GM21786 (cell line): ENCODE results near the gene MEF2A.

Source experiments
- ATAC-seq: cut with Tn5 transposase; IDR thresholded peaks from one replicate; pipeline ENCODE4 v1.9.1; 2021; ENCODE audit not compliant: unreplicated experiment

MEF2A gene

GRCh38 chr15:99604865-99605264 lies 39.1 kb downstream of the MEF2A start:
- ATAC-seq, result no peak

DNA sequence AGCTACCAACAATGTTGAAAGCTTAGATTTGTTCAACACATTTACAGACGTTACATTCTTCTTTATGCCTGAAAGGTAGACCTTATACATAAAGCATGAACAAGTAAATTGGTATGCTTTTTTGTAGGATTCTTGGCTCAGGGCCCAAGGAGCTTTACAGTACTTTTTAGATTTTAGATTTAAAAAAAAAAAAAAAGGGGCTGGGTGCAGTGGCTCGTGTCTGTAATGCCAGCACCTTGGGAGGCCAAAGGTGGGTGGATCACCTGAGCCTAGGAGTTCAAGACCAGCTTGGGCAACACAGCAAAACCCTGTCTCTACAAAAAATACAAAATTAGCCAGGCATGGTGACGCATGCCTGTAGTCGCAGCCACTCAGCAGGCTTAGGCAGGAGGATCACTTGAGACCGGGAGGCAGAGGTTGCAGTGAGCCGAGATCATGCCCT lies 39.7 kb downstream of the MEF2A start:
- ATAC-seq, result no peak

DNA sequence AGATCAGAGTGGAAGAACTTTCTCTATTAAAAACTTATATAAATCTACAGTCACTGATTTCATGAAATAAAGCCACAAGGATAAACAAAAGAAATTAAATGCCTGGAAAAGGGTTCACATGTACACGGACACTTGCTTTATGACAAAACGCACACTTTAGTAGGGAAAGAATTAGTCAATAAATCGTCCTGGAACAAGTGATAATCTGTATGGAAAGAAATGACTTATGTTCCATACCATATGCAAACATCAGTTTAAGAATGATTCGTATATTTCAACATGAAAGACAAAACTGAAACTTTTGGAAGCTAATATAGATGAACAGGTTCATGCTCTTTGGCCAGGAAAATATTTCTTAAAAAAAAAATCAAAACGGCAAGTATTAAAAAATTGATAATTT lies 40.2 kb downstream of the MEF2A start:
- ATAC-seq, result no peak

GRCh38 chr15:99606646-99607045 lies 40.9 kb downstream of the MEF2A start:
- no peak for ATAC-seq

DNA sequence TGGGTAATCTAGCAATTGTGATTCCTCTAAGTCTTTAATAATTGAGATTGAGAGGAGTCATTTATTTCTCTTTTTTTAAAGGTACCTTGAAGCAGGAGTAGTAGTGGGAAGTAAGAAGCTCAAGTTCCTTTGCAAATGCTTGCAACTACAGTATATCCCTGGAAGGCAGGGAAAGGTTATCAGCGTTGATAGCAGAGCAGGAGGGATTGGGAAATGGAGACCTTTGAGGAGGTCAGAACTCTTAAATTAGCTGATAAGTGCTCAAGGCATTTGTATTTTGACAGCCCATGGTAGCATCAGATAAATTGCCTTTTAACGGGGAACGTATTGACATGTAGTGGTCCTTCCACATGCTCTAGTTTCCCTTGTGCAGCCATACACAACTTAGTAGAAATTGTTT lies 47.7 kb downstream of the MEF2A start:
- ATAC-seq, result no peak

DNA sequence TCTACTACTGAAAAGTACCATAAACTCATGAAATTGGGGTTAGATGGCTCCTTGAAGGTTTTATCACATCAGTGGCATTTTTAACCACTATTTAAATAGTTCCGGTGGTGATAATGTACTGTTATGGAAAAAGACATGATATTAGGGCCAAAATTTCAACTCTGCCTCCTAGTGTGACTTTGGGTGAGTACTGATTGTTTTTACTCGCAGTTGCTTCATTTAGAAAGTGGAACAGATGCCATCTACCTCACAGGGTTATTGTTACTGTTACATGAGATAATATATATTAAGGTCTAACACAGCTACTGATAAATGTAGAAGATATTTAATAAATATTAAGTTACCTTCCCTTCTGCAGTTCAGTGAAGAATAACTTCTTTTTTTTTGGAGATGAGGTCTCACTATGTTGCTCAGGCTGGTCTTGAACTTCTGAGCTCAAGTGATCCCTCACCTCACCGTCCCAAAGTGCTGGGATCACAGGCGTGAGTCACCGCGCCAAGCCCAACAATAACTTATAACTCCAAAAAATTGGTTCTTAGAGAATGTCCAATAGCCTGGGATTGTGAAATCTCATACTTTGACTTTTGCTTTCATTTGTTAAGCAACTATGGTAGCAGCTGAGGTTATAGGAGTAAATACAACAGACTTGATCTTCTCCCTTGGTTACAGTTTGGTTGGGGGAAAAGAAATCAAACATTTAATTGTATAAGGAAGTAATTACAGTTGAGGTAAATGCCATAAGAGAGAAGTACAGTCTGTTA lies 48.3 kb downstream of the MEF2A start:
- ATAC-seq, result no peak

DNA sequence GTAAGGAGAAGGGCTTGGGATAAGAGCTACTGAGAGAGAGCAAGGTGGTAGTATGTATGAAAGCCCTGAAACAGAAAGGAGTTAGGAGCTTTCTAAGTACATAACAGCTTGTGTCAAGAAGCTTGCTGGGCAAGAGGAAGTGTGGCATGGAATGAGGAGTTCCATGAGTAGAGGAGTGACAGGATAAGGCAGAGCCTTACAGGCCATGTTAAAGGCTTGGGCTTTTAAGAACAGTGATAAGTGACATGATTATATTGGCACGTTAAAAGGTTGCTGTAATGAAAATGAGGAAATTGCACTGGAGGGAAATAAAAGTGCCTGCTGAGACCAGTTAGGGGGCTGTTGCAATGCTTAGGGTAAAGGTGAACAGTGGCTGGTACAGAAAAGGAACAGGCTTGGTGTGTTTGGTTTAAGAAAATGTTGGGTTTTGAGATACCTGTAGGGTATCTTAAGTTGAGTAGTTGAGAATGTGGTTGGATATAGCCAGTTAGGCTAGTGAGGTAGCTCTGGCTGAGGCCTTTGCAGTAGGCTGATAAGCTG lies 49.0 kb downstream of the MEF2A start:
- peak; percentile 53 for ATAC-seq

GRCh38 chr15:99615460-99615859 lies 49.7 kb downstream of the MEF2A start:
- ATAC-seq, result no peak

DNA sequence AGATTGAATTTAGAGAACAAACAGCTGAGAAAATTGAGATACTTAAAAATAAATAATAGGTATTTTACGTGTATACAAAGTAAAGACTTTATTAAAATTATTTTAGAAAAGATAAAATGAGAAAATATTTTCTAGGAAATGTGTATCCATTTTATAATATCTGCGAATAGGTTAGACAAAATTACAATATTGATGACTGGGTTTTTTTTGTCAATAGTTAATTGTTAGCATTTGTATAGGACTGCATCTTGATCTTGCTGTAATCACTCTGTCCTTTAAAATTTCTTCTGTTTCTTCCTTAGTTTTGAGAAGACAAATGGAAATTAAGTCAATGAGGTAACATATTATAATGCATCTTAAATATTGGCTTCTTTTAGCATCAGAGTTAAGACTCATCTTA lies 50.3 kb downstream of the MEF2A start:
- ATAC-seq, result no peak

- ATAC-seq, result no peak
Measured at GRCh38 chr15:99616773-99617342, 51.1 kb downstream of the MEF2A start.

DNA sequence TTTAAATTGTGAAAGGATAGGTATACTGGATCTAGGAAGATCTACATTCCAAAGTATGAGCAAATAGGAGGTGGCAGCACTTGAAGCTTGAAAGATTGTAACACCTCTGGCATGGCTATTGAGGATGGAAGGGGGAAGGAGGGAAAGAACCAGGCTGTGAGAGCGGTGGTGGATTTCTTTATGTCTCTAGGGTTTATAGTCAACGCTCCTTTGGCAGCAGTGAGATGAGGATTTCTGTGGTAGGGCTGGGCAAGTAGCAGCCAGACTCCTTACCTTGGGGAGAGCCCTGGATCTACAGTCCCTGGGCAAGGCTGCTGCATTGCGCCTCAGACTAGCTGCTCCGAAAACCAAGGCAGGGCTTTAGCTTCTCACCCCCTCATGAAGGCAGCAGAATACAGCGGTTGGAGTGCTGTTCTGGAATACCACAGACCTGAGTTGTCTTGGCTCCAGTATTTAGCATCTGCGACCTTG lies 53.2 kb downstream of the MEF2A start:
- ATAC-seq, result no peak

DNA sequence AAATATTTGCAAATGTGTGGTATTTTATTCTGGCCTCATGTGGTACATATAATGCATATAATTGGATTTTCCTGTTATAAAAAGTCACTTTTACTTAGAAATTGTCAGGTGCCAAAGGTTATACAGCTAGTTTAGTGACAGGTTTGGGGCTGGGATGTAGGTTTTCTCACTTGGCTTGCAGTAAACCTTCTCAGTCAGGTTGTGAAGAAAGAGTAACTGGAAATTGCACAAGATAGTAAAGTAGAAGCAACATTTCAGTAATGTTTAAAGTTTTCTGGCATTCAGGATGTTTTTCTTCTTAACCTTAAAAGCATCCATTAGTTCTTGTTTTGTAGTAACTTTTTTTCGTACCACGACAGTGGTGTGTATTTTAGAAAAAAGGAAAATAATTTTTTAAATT lies 53.9 kb downstream of the MEF2A start:
- no peak for ATAC-seq

GRCh38 chr15:99620178-99620577 lies 54.4 kb downstream of the MEF2A start:
- no peak for ATAC-seq

DNA sequence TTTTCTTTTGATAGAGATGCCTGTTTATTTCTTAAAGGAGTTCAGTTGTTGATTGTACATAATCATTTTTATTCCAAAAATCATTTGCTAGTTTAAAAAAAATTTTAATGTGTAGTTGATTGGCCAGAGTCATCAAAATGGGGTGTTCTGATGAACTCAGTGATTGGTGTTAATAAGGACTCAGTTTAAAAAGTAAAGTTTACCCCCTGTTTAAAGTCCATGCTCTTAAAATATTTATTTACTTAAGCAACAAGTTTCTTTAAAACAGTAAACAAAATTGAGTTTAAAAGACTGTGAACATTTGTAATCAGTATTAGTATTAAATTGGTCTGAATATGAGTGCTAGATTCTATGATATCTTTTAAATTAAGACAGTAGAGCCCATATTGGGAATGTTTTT lies 56.0 kb downstream of the MEF2A start:
- ATAC-seq, result no peak

DNA sequence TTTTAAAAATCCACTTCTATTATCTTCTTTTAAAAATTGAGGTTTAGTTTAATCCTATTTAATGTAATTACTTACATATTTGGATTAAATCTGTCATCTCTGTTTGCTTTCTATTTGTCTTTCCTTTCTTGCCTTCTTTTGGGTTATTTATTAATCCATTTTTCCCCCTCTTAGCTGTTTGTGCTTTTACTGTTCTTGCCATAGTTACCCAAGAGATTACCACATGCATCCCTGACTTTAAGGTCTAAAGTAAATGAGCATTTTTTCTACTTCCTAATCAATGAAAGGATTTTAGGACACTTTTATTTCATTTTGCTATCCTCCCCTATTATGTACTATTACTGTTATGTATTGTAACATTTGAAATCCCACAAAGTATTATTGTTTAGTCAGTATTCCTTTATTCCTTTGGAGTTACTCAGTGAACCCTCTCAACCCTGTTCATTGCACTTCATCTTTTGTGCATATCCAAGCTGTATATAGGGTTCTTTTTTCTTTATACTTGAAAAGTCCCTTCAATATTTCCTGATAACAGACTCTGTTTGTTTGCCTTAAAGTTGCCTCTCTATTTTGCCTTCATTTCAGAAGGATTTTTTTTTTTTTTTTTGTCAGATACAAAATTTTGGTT lies 62.7 kb downstream of the MEF2A start:
- ATAC-seq, result no peak

DNA sequence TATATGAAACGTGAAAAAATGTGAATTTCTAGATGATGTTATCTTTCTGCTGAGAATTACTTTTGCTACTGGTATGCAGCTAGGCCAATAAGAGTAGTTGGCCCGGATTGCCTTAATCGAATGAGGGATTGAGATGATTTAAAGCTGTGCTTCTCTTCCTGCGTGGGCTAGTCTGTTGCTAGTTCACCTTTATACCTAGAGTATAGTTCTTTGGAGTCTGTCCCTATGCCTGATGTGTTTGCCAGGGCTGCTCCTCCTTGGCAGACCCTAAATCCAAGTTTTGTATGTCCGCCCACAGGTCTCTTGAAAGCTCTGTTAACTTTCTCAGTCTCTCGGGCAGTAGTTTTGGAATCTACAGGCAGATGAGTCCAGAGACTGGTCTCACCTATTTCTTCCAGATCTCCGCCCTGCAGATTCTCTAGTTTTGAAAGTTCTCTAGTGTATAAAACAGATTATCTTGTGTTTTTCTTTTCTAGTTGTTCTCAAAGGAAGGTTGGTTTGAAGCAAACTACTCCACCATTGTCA lies 64.9 kb downstream of the MEF2A start:
- no peak for ATAC-seq

DNA sequence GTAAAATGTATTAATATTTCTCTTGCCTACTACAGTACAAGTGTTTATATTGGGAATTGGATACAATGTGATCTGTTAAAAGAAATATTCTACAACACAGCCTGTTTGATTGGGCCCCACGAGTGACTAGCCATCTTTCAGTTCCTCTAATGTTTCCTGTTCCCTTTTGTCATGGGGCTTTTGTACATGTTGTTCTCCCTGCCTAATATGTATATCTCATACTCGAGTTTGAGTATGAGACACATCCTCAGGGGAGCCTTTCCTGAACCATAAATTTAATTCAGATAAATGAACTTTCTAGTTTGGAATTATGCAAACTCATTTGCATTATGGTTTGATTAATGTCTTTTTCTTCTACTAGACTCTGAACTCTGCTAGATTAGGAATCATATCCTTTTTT lies 65.5 kb downstream of the MEF2A start:
- peak; percentile 94 for ATAC-seq

DNA sequence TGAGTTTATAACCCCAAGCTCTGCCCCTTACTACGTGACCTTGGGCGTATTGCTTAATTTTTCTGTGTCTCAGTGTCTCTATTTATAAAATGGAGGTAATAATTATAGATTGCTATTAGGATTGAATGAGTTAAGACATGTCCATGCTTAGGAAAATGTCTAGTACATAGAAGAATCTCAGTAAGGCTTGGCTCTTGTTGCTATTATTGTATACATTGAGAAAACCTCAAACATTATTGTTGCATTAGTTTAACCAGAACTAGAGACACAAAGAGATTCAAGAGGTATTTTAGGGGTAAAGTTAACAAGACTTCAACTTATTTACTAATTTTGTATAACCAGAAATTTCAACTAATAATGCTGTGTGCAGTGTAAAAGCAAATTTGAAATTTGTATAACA lies 66.7 kb downstream of the MEF2A start:
- no peak for ATAC-seq

DNA sequence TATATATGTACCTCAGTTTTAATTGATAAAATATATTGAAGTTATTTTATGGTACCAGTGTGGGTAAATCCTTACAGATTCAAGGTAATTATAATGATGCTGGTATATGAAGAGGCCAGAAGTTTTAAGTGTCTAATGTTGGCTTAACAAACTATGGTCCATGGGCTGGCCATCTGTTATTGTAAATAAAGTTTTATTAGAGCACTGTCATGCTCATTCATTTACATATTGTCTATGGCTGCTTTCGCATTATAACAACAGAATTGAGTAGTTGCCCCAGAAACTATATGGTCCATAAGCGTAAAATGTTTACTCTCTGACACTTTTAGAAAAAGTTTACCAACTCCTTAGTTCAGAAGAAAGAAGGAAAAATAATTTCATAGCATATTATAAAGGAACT lies 67.9 kb downstream of the MEF2A start:
- ATAC-seq, result no peak

DNA sequence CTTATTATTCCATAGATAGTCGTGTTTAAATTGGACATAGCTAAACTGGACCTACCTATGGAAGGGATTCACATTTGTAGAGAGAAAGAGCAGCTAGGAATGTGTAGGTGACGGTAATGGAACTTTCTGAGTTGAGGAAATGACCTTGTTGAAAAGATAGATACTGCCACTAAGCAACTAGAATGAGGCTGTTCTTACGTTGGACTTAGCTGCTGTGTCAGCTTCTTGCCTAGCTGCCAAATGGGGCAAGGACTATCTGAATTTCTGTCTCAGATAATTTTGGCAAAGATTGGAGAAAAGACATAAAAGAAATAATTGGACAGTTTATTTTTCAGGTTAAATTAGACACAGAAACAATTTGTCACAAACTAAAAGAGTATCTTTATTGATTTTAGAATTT lies 68.8 kb downstream of the MEF2A start:
- ATAC-seq, result no peak

DNA sequence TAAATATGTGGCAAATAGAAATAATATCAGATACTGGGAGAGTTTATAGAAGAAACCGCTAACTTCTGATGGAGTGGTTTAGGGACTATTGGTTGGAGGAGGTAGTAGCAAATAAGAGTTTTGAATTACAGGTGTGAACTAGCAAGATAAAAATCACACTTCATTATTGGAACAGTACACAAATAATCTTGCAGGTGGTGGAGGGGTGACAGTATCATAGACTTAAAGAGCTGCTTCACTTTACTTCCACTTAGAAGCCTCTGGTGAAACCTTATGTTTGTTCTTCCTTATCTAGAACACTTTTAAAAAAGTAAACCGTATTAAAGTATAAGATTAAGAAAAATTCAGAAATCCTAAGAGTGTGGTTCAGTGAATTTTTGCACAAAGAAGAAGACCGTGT lies 69.4 kb downstream of the MEF2A start:
- no peak for ATAC-seq

DNA sequence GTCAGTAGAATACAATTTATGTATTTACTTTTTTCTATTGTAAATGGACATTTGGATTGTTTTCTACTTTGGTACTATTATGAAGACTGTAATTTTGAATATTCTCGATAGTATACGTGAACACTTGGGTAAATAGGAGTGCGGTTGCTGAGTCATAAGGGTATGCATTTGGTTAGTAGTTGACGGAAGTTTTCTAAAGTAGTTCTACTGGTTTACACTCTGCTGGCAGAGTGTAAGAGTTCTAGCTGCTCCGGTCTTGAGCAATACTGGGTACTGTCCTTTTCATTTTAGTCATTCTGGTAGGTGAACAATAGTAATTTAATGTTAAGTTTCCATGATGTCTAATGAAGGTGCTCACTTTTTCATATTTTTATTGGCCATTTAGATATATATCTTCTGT lies 70.0 kb downstream of the MEF2A start:
- peak; percentile 59 for ATAC-seq
